Neutrophil (primary cell): ENCODE measurements around the gene PHETA2.

Experiments
- H3K27ac ChIP-seq: fragments of 200-600 bp; sonication (generic); 2 replicates; pipeline ENCODE4 v1.5.1; 2016; ENCODE audit warnings: mild to moderate bottlenecking, moderate library complexity
- H3K27me3 ChIP-seq: fragments of 200-600 bp; sonication (generic); 2 replicates; pipeline ENCODE4 v1.6.0; 2016; ENCODE audit warnings: mild to moderate bottlenecking
- H3K36me3 ChIP-seq: fragments of 200-600 bp; sonication (generic); 2 replicates; pipeline ENCODE4 v1.5.1; 2017
- H3K4me1 ChIP-seq, 2 experiments: fragments of 200-600 bp in 1 of 2; sonication (generic) in 1 of 2; 1 replicate in 1 of 2; 2 replicates in 1 of 2; pipeline versions ENCODE4 v1.5.1 to v1.6.1; 2013 to 2016; ENCODE audit warnings: low read depth in 1 of 2, low read length in 1 of 2, mild to moderate bottlenecking in 1 of 2, moderate library complexity in 1 of 2; ENCODE audit not compliant: control insufficient read depth in 1 of 2, insufficient read depth in 1 of 2
- H3K4me3 ChIP-seq, 2 experiments: fragments of 200-600 bp in 1 of 2; sonication (generic) in 1 of 2; 1 replicate in 1 of 2; 2 replicates in 1 of 2; pipeline ENCODE4 v1.5.1; 2013 to 2016; ENCODE audit warnings: low read depth in 1 of 2, low read length in 1 of 2, mild to moderate bottlenecking in 1 of 2, moderate library complexity in 1 of 2
- H3K9me3 ChIP-seq: fragments of 200-600 bp; sonication (generic); 2 replicates; pipeline ENCODE4 v1.5.1; 2016
- CTCF ChIP-seq: fragments of 200-600 bp; sonication (generic); IDR thresholded peaks from 2 replicates; pipeline ENCODE4 v1.5.1; 2016; ENCODE audit warnings: antibody characterized with exemption

The PHETA2 gene

GRCh38 chr22:42039271-42039670, 34.8 kb upstream of the PHETA2 start:
- Histone ChIP-seq H3K27ac (no peak overlapping the region), H3K4me1 (no peaks in the 10 kb centered on the region), H3K4me3 (no peak overlapping the region), H3K27me3 (no peaks in the 10 kb centered on the region), H3K36me3 (no peaks in the 10 kb centered on the region), H3K9me3 (no peaks in the 10 kb centered on the region)
- no peak for TF ChIP-seq CTCF

- no peak overlapping the region for H3K4me3 ChIP-seq
- no peaks in the 10 kb centered on the region for H3K36me3 ChIP-seq
- H3K4me1 ChIP-seq: no peaks in the 10 kb centered on the region
- H3K27me3 ChIP-seq: no peaks in the 10 kb centered on the region
- TF ChIP-seq CTCF: no peak
- H3K27ac ChIP-seq: no peak overlapping the region
- H3K9me3 ChIP-seq: no peaks in the 10 kb centered on the region
These were observed 32.3 kb upstream of the PHETA2 start for GRCh38 chr22:42041784-42042183.

- H3K4me1 ChIP-seq: no peaks in the 10 kb centered on the region
- H3K27me3 ChIP-seq: no peaks in the 10 kb centered on the region
- no peaks in the 10 kb centered on the region for H3K36me3 ChIP-seq
These were observed 23.3 kb upstream of the PHETA2 start for GRCh38 chr22:42050641-42051180.

GRCh38 chr22:42052765-42053164, 21.3 kb upstream of the PHETA2 start:
- H3K36me3 ChIP-seq: no peaks in the 10 kb centered on the region
- H3K27ac ChIP-seq: no peak overlapping the region
- H3K4me1 ChIP-seq: no peaks in the 10 kb centered on the region
- H3K4me3 ChIP-seq: no peak overlapping the region
- TF ChIP-seq CTCF: no peak
- no peaks in the 10 kb centered on the region for H3K9me3 ChIP-seq
- H3K27me3 ChIP-seq: no peaks in the 10 kb centered on the region

More at GRCh38 chr22:42050641-42051180, 23.3 kb upstream of the PHETA2 start:
- Histone ChIP-seq H3K27ac (no peak overlapping the region), H3K9me3 (no peaks in the 10 kb centered on the region), H3K4me3 (no peak overlapping the region)
- TF ChIP-seq CTCF: no peak

GRCh38 chr22:42056757-42057511, 17.1 kb upstream of the PHETA2 start:
- TF ChIP-seq CTCF: no peak
- H3K27me3 ChIP-seq: no peaks in the 10 kb centered on the region
- no peak overlapping the region for H3K4me3 ChIP-seq
- H3K9me3 ChIP-seq: no peaks in the 10 kb centered on the region
- peaks cover 31% of the 10 kb centered on the region for H3K36me3 ChIP-seq
- no peaks in the 10 kb centered on the region for H3K4me1 ChIP-seq
- no peak overlapping the region for H3K27ac ChIP-seq
